GM19351 (cell line): ENCODE measurements around the gene FABP7.
"Not testable (repeated sequence)": the region's sequence is repeated elsewhere in the genome, so short reads cannot be mapped to it uniquely, and the experiment has no call there.

Source experiments
- ATAC-seq: cut with Tn5 transposase; IDR thresholded peaks from one replicate; pipeline ENCODE4 v1.9.1; 2021; ENCODE audit warnings: mild to moderate bottlenecking, moderate library complexity; ENCODE audit not compliant: unreplicated experiment

The FABP7 gene

GRCh38 chr6:122779667-122780066 is at the start of gene FABP7:
FABP7 (plus strand) TSS chr6:122779716; CDS start chr6:122779795, 79 bp downstream.
- no peak for ATAC-seq

DNA sequence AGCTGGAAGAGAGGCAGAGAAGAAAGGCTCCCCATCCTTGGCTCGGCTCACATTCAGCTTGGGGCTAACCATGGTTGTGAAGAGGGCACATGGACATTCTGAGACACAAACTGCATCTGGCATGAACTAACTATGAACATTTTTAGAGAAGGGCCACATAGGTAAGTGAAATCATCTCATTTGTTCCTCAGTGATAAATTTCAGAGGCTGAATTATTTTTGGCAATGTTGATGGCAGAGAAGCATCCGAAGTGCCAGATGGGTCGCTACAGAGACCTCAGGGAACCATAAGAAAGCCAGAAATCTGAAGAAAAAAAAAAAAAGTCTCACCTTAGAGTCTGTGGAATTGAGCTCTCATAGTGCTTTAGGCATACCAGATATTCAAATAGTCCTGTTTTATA is 49.2 kb upstream of the FABP7 start:
- ATAC-seq: no peak

DNA sequence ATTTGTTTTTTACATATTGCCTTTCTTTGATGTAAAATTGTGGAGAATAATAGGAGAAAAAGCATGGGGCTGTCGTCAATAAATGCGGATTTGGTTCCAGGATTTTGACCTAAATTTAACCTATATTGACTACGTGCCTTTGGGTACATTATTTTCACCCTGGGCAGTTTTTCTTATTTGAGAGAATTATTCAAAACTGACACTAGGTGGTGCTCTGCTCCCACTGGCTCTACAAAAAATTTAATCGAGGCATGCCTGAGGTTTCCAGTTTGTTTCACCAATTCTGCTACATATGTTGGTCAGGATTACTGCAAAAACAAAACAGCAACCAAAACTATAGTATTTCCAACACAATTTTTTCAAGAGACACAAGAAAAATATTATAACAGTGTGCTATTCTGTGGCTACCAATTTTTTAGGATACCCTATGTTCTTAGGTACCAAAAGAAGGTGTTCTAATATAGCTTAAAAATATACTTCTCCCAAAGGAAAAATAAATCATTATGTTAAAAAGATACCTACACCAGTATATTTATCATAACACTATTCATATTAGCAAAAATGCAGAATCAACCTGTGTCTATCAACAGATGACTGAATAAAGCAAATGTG is 48.6 kb upstream of the FABP7 start:
- ATAC-seq: peak; percentile 61

GRCh38 chr6:122733259-122733658 is 46.3 kb upstream of the FABP7 start:
- ATAC-seq: no peak

- no peak for ATAC-seq
Measured at GRCh38 chr6:122734529-122735395, 44.8 kb upstream of the FABP7 start.

DNA sequence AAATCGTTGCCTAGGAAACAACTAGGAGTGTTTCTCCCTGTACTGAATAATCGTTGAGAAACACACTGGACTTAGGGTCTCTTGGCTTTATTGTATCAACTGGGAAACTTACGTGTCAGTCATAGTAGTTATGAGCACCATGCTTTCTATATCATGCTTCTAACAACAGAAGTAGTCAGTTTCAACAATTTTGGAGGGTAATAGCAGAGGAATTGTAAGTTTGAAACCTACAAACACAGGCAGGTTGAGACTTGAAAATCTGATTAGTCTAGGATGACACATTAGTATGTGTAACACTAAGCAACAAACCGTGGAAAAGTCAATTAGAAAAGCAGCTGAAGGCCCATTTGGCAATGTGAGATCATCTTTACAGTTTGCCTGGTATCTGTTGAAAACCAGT is 43.9 kb upstream of the FABP7 start:
- ATAC-seq: no peak

DNA sequence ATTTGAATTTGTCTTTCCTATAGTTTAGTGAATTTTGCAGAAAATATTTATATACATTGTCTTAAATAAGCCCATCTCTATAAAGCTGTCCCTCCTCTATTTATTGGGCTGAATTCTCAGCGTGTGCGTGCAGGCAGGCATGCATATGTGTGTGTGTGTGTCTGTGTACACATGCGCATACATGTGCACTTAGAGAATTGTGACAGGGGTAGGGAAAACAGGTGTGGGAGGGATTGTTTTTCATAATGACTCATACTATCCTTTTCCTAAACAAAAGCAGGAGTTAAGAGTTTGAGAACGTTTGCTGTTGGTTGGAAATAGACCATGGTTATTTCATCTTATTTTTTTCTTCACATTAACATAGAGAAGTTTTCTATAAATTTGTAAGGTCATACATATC is 43.4 kb upstream of the FABP7 start:
- ATAC-seq: no peak

DNA sequence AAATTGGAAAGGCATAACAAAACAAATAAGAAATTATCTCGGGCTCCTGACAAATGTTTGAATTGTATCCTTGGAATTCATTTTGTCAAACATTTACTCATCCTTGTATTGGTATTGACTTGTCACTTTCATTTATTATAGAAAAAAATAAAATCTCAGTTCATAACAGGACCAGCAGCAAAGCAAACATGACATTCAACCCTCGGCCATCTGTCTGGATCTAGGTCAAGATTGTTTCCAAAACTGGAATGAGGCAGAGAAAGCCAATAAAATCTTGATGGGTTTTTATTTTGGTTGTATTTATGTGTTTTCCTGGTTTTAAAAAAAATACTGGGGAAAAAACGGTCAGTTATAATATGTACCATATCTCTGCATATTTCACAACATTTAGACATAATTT is 42.9 kb upstream of the FABP7 start:
- no peak for ATAC-seq

GRCh38 chr6:122740091-122740490 is 39.4 kb upstream of the FABP7 start:
- no peak for ATAC-seq

DNA sequence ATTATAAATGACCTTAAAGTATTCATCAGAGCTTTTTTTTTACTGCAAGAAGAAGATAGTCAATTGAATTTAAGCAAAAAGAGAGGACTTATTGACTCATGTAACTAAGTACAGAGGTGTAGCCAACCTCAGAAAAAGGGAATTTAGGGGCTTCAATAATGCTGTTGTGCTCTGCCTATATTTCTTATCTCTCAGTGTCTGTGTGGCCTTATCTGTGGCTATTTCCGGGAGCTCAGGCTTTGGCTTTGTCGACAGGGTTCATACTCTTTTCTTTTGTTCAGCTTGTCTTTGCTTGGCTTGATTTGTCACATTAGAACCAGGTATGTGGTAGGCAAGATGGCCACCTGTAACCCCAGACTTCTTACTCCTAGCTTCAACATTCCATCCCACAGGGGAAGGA is 38.6 kb upstream of the FABP7 start:
- no peak for ATAC-seq

DNA sequence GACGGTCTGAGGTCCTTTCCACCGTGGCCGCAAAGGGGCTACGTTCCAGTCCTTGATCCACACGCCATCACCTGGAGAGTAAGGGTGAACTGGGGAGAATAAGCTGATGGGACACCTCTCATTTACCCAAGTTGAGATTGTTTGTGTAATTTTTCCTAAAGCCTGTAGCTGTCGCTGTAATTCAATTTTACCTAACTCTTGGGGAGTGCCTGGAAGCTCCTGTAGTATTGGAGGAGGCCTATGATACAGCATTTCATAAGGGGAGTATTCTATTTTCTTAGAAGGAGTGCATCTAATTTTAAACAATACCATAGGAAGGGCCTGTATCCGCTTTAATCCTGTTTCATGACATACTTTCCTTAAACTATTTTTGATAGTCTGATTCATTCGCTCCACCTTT is 35.3 kb upstream of the FABP7 start:
- not testable (repeated sequence) for ATAC-seq

GRCh38 chr6:122744856-122745255 is 34.7 kb upstream of the FABP7 start:
- ATAC-seq: not testable (repeated sequence)

- ATAC-seq: no peak
Measured at GRCh38 chr6:122746688-122747087, 32.8 kb upstream of the FABP7 start.

DNA sequence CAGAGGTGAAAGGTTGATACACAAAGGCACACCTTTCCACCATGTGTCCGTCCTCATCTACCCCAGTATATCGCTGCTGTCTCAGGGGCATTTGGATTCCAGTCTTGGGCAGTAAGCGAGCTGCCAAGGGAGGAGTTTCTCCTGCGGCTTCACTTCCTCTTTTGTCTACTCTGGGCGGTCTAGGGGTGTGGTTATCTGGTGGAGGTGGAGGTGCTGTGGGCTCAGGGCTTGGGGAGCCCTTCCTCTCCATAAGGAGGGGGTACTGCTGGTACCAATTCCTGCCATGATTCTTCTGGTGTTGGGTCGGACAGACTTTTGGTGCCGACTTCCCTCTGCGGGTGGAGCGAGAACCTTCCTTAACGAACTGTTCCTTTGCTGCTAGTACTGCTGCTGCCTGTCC is 31.9 kb upstream of the FABP7 start:
- peak; percentile 29 for ATAC-seq

DNA sequence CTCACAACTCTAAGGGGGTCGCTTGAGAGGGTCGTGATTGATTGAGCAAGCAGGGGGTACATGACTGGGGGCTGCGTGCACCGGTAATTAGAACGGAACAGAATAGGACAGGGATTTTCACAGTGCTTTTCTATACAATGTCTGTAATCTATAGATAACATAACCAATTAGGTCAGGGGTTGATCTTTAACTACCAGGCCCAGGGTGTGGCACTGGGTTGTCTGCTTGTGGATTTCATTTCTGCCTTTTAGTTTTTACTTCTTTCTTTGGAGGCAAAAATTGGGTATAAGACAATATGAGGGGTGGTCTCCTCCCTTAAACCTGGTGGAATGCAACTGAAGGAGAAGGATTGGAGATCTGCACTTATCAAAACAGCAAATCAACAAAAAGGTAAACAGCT is 30.6 kb upstream of the FABP7 start:
- ATAC-seq: not testable (repeated sequence)

DNA sequence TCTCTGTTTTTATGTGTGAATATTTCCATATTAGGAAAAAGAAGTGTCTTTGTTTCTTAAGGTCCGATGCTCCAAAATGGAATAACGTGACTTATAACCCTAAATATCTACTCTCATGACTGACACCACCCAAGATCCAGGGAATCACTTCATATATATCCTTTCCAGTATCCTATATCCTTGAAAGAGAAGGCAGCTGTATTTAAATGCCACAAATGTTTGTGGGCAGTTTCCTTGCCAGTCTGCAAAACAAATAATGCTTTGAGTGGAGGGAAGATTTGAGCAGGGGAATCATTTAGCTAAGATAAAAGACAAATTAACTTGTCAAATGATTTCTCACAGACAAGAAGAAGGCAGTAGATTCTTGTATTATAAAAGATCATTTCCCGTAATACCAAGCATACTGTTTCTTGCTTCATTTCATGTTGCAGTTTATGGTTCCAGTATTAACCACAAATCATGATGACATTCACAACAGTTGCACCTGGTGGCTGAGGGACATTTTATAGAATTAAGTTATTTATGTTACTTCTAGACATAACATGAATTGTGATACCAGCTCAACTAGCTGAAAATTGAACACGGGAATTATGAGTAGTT is 30.0 kb upstream of the FABP7 start:
- peak; percentile 23 for ATAC-seq

- ATAC-seq: peak; percentile 84
Measured at GRCh38 chr6:122751326-122751725, 28.2 kb upstream of the FABP7 start.

DNA sequence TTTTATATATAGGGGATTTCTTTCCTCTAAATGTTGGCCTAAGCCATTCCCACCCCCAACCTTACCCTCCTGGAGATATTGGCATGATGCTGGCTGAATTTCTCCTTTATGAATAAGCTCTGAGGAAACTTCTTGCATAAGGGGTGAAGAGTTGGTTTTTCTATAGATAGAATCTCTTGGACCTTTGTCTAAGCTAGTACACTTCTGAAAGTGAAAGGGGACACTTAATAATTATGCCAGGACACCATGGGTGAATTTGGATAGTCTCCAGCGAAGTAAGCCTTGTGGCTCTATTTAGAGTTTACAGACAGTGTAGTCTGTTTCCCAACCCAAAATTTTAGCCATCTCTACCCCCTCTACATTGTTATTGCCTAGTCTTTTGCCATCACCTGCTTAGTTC is 27.1 kb upstream of the FABP7 start:
- ATAC-seq: peak; percentile 26

DNA sequence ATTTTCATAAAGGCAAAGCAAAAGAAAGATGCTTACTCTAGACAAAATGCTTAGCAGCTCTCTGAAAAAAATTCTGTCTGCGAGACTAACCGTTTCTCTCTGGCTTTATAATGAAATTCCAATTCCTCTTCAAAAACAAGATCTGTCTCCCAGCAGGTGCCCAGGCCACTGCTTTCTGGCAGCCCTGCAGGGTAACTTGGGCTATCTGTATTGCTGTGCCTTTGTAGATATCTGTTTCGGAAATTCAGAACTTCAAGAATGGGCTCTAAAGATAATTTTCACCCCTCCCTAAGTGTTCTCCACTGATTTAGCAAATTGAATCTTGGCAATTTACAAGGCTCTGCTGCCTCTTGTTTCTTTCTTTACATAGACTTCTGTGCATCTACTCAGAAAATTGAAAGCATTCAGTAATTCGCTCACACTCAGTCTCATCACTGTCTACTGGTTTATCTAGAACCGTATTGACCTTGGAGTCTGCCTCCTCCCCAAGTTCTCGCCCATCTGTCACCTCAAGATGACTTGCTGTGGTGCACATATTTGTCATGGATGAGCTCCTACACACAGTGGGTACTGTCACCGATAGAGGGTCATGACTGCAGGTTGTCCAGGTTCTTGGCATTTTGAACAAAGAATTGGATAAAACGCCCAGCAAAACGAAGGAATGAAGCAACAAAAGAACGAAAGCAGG is 26.4 kb upstream of the FABP7 start:
- no peak for ATAC-seq

DNA sequence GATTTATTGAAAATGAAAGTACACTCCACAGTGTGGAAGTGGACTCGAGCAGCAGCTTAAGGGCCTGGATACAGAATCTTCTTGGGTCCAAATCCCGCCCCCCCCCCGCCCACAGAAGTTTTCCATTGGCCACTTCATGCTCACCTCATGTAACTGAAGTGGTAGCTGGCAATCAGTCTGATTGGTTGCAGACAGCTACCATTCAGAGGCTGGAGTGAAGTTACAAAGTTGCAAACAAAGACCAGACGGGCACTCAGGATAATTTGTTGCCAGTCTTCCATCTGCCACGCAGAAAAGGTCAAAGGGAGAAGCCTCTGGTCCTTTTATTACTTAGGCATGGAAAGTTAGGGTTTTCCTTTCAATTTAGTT is 25.8 kb upstream of the FABP7 start:
- ATAC-seq: no peak

- no peak for ATAC-seq
Measured at GRCh38 chr6:122754191-122754731, 25.3 kb upstream of the FABP7 start.
